ENCODE results near the gene NR6A1.

NR6A1 gene

GRCh38 chr9:124602632-124603031 lies 168.5 kb downstream of the NR6A1 start:
- TF ChIP-seq CTCF (IDR thresholded peaks at IDR 0.05): no peak
- Histone ChIP-seq H3K4me2 (ENCODE audit: low read length) (no peak overlapping the region), H3K27ac (no peak overlapping the region), H3K4me1 (no peaks in the 10 kb centered on the region), H3K4me3 (ENCODE audit: low read depth, low read length) (no peak overlapping the region), H3K27me3 (ENCODE audit: control insufficient read depth, insufficient read depth, low read length) (no peaks in the 10 kb centered on the region), H3K9me3 (ENCODE audit: control insufficient read depth, low read length) (no peaks in the 10 kb centered on the region), H2AFZ (no peak overlapping the region), H3K36me3 (ENCODE audit: control insufficient read depth, insufficient read depth, low read length) (no peaks in the 10 kb centered on the region), H3K9ac (no peak overlapping the region), H3K79me2 (no peaks in the 10 kb centered on the region)

- Histone ChIP-seq H3K36me3 (ENCODE audit: control insufficient read depth, insufficient read depth, low read length) (no peaks in the 10 kb centered on the region), H3K9ac (no peak overlapping the region), H3K27me3 (ENCODE audit: control insufficient read depth, insufficient read depth, low read length) (no peaks in the 10 kb centered on the region), H3K79me2 (no peaks in the 10 kb centered on the region), H2AFZ (no peak overlapping the region), H3K4me3 (ENCODE audit: low read depth, low read length) (no peak overlapping the region), H3K9me3 (ENCODE audit: control insufficient read depth, low read length) (no peaks in the 10 kb centered on the region), H3K4me2 (ENCODE audit: low read length) (no peak overlapping the region), H3K4me1 (no peaks in the 10 kb centered on the region), H3K27ac (no peak overlapping the region)
- no peak for TF ChIP-seq CTCF (IDR thresholded peaks at IDR 0.05)
These were observed 168.9 kb downstream of the NR6A1 start for GRCh38 chr9:124602204-124602603.

GRCh38 chr9:124600407-124600806 lies 170.7 kb downstream of the NR6A1 start:
- no peak for TF ChIP-seq CTCF (IDR thresholded peaks at IDR 0.05)
- H3K79me2 ChIP-seq: no peaks in the 10 kb centered on the region
- H3K4me3 ChIP-seq (ENCODE audit: low read depth, low read length): no peak overlapping the region
- no peaks in the 10 kb centered on the region for H3K27me3 ChIP-seq (ENCODE audit: control insufficient read depth, insufficient read depth, low read length)
- no peak overlapping the region for H2AFZ ChIP-seq
- no peaks in the 10 kb centered on the region for H3K36me3 ChIP-seq (ENCODE audit: control insufficient read depth, insufficient read depth, low read length)
- H3K9me3 ChIP-seq (ENCODE audit: control insufficient read depth, low read length): no peaks in the 10 kb centered on the region
- H3K27ac ChIP-seq: no peak overlapping the region
- no peak overlapping the region for H3K4me2 ChIP-seq (ENCODE audit: low read length)
- H3K9ac ChIP-seq: no peak overlapping the region
- no peaks in the 10 kb centered on the region for H3K4me1 ChIP-seq

GRCh38 chr9:124599121-124599795 lies 171.9 kb downstream of the NR6A1 start:
- H3K4me1 ChIP-seq: no peaks in the 10 kb centered on the region
- H3K27me3 ChIP-seq (ENCODE audit: control insufficient read depth, insufficient read depth, low read length): no peaks in the 10 kb centered on the region
- H3K27ac ChIP-seq: no peak overlapping the region
- no peaks in the 10 kb centered on the region for H3K36me3 ChIP-seq (ENCODE audit: control insufficient read depth, insufficient read depth, low read length)
- no peaks in the 10 kb centered on the region for H3K79me2 ChIP-seq
- H2AFZ ChIP-seq: no peak overlapping the region
- no peak for TF ChIP-seq CTCF (IDR thresholded peaks at IDR 0.05)
- H3K4me3 ChIP-seq (ENCODE audit: low read depth, low read length): no peak overlapping the region
- H3K9me3 ChIP-seq (ENCODE audit: control insufficient read depth, low read length): no peaks in the 10 kb centered on the region
- H3K4me2 ChIP-seq (ENCODE audit: low read length): no peak overlapping the region
- H3K9ac ChIP-seq: no peak overlapping the region

GRCh38 chr9:124598048-124598447 lies 173.1 kb downstream of the NR6A1 start:
- no peak overlapping the region for H3K27ac ChIP-seq
- no peaks in the 10 kb centered on the region for H3K4me1 ChIP-seq
- H3K4me2 ChIP-seq (ENCODE audit: low read length): no peak overlapping the region
- H3K9ac ChIP-seq: no peak overlapping the region
- H3K79me2 ChIP-seq: no peaks in the 10 kb centered on the region
- H3K27me3 ChIP-seq (ENCODE audit: control insufficient read depth, insufficient read depth, low read length): no peaks in the 10 kb centered on the region
- no peak for TF ChIP-seq CTCF (IDR thresholded peaks at IDR 0.05)
- H3K36me3 ChIP-seq (ENCODE audit: control insufficient read depth, insufficient read depth, low read length): no peaks in the 10 kb centered on the region
- H3K9me3 ChIP-seq (ENCODE audit: control insufficient read depth, low read length): no peaks in the 10 kb centered on the region
- H3K4me3 ChIP-seq (ENCODE audit: low read depth, low read length): no peak overlapping the region
- H2AFZ ChIP-seq: no peak overlapping the region

All from parathyroid adenoma (tissue), 2 donors.